Superior temporal gyrus (tissue), 1 donor: ENCODE data around the gene HOOK1.
A peak's percentile ranks its signal among the peaks of the same experiment; 100 is the strongest.

Source experiments
- DNase-seq: peaks from one replicate; pipeline ENCODE4 v3.0.0-alpha.2; 2016; ENCODE audit errors: extremely low spot score

Gene HOOK1

GRCh38 chr1:59814901-59815825 lies at the start of gene HOOK1:
Gene HOOK1, plus strand, starts transcription at chr1:59814949. Its CDS starts 169 bp downstream, at chr1:59815118.
- no peak for DNase-seq

GRCh38 chr1:59765011-59765730 lies 49.6 kb upstream of the HOOK1 start:
- DNase-seq = no peak

GRCh38 chr1:59766227-59766855 lies 48.4 kb upstream of the HOOK1 start:
- peak; percentile 51 for DNase-seq

- no peak for DNase-seq
Measured at GRCh38 chr1:59767119-59767518, 47.6 kb upstream of the HOOK1 start.

GRCh38 chr1:59768792-59769735 lies 45.7 kb upstream of the HOOK1 start:
- DNase-seq = no peak

- no peak for DNase-seq
Measured at GRCh38 chr1:59769736-59770095, 45.0 kb upstream of the HOOK1 start.

GRCh38 chr1:59771361-59771760 lies 43.4 kb upstream of the HOOK1 start:
- DNase-seq = no peak

GRCh38 chr1:59775480-59775879 lies 39.3 kb upstream of the HOOK1 start:
- DNase-seq = no peak

- no peak for DNase-seq
Measured at GRCh38 chr1:59776960-59777852, 37.5 kb upstream of the HOOK1 start.

GRCh38 chr1:59779949-59780348 lies 34.8 kb upstream of the HOOK1 start:
- no peak for DNase-seq

- DNase-seq = no peak
Measured at GRCh38 chr1:59788825-59789224, 25.9 kb upstream of the HOOK1 start.

GRCh38 chr1:59798600-59798999 lies 16.1 kb upstream of the HOOK1 start:
- no peak for DNase-seq

- no peak for DNase-seq
Measured at GRCh38 chr1:59803458-59804038, 11.2 kb upstream of the HOOK1 start.

GRCh38 chr1:59804301-59804700 lies 10.4 kb upstream of the HOOK1 start:
- no peak for DNase-seq

GRCh38 chr1:59805554-59805953 lies 9.2 kb upstream of the HOOK1 start:
- DNase-seq = no peak

- peak; percentile 69 for DNase-seq
Measured at GRCh38 chr1:59814180-59814900, 409 bp upstream of the HOOK1 start.

- DNase-seq = no peak
Measured at GRCh38 chr1:59815892-59816291, 1.1 kb downstream of the HOOK1 start.

- DNase-seq = no peak
Measured at GRCh38 chr1:59816318-59816878, 1.6 kb downstream of the HOOK1 start.
